NK-92 (cell line): ENCODE measurements around the gene IFT172.
"Not testable (repeated sequence)": the region's sequence is repeated elsewhere in the genome, so short reads cannot be mapped to it uniquely, and the experiment has no call there.

Experiments used
- DNase-seq: peaks from one replicate; lab custom pipeline; 2025; ENCODE audit not compliant: unreplicated experiment; lab: John Stamatoyannopoulos, UW

IFT172 gene

DNA sequence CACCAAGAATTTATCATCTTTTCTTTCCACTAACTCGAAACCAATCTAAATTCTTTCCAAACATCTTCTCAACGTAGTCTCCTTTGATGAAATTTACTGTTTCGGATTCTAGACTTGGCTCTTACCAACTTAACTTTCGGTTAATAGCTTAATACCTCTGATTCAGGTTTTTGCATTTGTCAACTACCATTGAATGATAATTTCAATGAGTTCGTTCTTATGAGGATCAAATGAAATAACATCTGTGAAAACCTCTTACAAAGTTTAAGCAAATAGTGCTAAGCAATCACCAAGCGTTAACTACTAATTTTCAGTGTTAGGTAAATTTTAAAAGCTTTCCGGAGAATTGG lies 61.7 kb downstream of the IFT172 start:
- DNase-seq, result no peak

DNA sequence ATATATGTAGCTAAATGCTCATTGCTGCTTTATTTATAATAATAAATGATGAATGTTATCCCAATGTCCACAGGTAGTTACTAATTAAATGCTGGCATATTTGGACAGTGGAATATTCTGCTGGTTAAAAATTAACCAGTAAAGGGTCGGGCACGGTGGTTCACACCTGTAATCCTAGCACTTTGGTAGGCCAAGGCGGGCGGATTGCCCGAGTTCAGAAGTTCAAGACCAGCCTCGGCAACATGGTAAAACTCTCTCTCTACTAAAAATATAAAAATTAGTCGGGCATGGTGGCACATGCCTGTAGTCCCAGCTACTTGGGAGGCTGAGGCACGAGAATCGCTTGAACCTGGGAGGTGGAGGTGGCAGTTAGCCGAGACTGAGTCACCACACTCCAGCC lies 64.5 kb downstream of the IFT172 start:
- DNase-seq, result not testable (repeated sequence)

DNA sequence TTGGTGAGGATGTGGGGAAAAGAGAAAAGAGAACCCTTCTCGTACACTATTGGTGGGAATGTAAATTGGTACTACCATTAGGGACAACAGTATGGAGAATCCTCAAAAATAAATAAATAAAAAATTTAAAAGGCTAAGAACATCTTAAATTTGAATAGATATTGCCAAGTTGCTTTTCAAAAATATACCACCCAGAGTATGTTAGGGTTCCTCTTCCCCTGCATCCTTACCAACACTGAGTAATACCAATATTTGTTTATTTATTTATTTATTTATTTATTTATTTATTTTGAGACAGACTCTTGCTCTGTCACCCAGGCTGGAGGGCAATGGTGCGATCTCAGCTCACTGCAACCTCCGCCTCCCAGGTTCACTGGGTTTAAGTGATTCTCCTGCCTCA lies 66.6 kb downstream of the IFT172 start:
- DNase-seq, result no peak

DNA sequence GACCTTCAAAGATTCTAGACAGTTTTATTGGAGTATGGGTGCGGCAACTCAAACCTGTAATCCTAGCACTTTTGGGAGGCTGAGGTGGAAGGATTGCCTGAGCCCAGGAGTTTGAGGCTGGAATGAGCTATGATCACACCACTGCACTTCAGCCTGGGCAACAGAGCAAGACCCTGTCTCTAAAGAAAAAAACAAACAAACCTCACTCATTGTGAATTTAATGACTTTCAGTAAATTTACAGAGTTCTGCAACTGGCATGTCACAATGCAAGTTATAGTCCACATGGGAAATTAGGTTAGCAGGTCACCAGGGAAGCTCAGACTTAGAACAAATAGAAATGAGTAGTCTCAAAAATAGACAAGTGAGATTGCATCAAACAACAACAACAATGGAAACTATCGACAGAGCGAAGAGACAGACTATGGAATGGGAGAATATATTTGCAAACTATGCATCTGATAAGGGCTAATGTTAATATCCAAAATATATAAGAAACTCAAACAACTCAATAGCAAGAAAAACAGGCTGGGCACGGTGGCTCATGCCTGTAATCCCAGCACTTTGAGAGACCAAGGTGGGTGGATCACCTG lies 67.8 kb downstream of the IFT172 start:
- DNase-seq, result no peak

DNA sequence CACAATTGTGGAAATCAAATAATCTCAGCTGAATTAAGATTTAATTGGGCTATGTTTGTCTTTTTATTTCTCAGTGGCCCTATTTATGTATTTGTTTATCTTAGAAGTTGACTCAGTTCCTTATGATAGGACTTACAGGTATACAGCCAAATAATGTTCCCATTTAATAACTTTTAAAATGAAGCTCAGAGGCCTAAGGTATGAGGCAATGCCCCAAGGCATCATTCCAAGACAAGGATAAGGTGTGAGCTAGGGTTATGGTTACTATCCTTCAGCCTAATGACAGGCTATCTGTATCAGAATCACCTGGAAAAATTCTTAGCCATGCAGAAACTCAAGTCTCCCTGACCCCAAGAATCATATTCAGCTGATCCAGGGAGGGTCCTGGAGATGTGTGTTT lies 68.5 kb downstream of the IFT172 start:
- no peak for DNase-seq

DNA sequence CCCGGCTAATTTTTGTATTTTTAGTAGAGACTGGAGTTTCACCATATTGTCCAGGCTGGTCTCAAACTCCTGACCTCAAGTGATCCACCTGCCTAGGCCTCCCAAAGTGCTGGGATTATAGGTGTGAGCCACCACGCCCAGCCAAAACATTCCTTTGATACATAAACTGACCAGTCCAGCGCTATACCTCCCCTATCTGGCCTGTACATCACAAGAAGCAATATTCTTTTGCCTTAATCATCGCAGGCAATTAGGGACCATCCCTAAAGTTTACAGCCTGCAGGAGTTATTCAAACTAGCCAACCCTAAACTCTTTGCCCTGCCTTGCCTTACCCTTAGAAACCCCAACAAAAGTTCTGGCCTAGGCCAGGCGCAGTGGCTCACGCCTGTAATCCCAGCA lies 73.4 kb downstream of the IFT172 start:
- no peak for DNase-seq

DNA sequence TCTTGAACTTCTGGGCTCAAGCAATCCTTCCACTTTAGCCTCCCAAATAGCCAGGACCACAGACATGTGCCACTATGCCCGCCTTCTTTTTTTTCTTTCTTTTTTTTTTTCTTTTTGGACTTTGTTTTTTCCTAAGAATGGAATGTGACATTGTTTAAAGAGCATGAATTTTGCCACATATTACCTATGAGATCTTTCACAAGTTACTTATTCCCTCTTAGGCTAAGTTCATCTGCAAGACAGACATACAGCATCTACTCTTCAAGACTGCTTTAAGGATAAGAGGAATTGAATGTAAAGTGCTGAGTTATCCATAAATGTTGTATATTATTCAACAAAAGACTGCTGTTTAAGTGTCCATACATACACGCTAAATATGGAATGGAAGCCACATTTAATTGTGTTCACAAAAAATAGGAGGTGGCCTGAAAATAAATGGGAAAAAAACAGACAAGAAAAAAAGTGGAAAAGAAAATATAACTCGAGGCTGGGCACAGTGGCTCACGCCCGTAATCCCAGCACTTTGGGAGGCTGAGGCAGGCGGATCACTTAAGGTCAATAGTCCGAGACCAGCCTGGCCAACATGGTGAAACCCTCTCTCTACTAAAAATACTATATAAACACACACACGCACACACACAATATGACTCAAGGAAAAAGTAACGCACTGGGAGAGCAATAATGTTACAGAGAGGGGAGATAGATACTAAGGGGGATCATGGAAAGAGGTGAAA lies 77.0 kb downstream of the IFT172 start:
- DNase-seq, result no peak

DNA sequence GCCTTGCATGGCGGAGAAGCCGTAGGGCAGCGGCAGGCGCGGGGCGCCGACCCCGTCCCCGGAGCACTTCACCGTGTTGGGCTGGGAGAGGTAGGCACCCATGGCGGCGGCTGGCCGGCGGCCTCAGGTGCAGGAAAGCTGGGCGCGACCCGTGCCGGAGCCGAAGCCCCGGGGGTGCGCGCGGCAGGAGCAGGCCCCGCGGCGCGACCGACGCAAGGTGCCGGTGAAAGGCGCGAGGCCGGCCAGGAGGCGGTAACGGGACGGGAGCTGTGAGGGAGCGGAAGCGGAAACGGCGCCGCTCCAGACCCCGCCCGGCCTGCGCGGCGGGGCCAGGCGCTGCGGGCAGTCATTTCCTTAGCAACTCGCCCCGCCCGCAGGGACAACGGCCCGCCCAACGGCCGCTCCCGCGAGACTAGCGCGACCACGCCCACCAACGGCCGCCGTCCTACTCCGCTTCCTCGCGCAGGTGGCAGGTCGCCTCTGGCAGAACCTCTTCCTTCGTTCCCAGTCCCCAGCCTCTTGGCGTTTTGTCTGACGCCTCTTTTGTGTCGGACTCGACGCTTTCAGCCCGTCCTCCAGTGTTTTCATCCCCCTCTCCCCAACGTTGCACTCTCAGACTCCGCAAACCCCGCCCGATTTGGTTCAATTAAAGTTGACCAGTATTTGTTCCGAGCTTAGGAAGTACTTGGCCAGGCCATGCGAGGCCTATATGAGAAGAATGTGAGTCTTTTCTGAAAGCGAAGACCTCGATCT lies 80.0 kb downstream of the IFT172 start, which contains the start of gene PPM1G:
Gene PPM1G (minus strand): TSS at position 271 of the 753 bp plus-strand sequence. CDS start 169 bp downstream, at position 102.
- DNase-seq, result peak; percentile 57

DNA sequence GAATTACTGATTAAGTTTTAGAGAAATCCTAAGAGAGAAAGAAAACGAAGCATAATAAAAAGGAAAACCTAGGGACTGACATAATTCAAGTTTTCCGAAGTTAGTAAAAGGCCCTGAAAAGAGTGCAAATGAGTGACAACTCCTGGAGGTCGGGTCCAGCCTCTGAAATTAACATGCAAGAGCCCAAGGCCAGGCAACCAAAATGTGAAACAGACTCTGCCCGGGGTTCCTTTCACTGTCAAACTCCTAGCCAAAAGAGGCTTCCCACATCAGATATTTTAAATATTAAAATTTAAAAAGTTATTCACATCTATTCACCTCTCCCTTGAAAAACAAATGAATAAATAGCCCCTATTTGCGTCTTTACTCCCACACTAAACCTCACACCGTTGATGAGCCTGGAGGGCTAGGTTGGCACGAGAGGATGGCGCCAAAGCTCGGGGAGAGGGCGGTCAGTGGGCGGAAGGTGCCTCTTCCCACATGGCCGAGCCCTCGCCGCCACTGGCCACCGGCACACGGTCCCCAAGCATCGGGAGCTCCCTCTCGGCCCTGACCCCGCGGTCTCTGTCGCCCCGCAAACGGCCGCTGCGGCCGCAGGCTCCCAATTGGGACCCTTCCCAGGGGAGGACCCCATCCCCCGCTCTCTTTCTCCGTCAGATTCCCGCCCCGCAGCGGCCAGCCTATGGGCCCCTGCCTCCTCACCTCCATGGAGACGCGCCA lies 80.8 kb downstream of the IFT172 start:
- DNase-seq, result no peak

DNA sequence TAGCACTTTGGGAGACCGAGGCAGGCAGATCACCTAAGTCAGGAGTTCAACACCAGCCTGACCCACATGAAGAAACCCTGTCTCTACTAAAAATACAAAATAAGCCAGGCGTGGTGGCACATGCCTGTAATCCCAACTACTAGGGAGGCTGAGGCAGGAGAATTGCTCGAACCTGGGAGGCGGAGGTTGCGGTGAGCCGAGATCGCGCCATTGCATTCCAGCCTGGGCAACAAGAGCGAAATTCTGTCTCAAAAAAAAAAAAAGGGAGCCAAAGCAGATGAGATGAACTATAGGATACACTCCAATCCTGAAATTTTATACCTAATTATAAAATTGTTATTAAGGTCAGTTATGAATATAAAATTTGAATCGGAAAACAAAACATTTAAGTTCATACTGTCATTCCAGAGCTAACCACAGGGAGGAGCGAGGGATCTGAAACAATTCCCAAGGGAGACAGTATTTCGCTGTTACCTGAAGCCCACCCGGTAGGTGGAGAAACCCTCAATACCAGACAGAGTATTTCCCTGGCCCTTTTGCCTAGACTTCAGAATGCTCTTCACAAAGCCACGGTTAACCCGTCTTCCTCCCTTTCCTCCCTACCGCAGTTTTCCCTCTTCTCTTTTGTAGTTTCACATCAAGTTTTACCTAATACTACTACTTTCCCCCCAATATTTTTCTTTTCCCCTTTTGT lies 81.6 kb downstream of the IFT172 start:
- no peak for DNase-seq

DNA sequence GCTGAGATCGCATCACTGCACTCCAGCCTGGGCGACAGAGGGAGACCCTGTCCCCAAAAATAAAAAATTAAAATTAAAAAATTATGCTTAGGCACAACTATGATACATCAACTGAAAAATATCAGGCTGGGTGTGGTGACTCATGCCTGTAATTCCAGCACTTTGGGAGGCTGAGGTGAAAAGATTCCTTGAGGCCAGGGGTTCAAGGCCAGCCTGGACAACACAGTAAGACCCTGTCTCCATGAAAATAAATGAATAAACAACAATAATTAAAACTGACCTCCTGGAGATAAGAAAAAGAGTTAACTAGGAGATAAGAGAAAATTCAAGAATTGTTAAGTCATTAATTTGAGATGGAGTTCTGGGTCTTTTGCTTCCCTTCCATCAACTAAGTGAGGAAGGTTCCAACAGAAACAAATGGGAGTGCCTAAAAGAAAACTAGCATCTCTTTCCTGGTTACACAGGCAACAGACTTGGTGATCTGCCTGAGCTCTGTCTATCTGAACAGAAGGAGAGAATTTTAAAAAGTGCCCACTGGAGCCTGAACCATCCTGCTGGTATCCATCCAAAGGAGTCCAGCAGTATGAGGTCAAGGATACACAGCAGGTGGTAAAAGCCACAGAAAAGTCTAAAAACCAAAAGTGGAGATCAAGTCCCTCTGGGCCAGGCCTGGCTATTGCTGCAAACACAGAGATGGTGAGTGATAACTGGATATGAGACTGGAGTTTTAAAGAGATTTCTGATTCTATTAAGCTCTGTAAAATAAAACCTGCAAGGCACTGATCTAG lies 89.0 kb downstream of the IFT172 start:
- DNase-seq, result no peak

DNA sequence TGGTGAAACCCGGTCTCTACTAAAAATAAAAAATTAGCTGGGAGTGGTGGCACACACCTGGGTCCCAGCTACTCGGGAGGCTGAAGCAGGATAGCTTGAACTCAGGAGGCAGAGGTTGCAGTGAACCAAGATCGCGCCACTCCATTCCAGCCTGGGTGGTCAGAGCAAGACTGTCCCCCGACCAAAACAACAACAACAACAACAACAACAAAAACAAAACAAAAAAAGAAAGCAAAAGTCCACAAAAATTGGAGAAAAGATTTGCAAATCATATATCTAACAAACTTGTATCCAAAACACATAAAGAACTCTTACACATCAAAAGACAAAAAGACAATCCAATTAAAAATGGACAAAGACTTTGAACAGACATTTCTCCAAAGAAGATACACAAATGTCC lies 90.6 kb downstream of the IFT172 start:
- DNase-seq, result no peak
